HEK293 (cell line): ENCODE results near the gene TUBGCP6.

Experiments used
- ZNF416 ChIP-seq: fragments of 450-650 bp; formaldehyde crosslinking; IDR thresholded peaks from 2 replicates; pipeline ENCODE4 v1.5.1; 2016; ENCODE audit warnings: missing biosample characterization, missing genetic modification characterization
- ZNF473 ChIP-seq: fragments of 450-650 bp; formaldehyde crosslinking; IDR thresholded peaks from 2 replicates; pipeline ENCODE4 v1.5.1; 2017; ENCODE audit warnings: missing biosample characterization, missing genetic modification characterization
- TF ChIP-seq, protein P1 (sequence below): fragments of 450-650 bp; formaldehyde crosslinking; IDR thresholded peaks from 2 replicates; pipeline ENCODE4 v1.5.1; 2016; ENCODE audit warnings: missing biosample characterization, missing genetic modification characterization

DNA sequence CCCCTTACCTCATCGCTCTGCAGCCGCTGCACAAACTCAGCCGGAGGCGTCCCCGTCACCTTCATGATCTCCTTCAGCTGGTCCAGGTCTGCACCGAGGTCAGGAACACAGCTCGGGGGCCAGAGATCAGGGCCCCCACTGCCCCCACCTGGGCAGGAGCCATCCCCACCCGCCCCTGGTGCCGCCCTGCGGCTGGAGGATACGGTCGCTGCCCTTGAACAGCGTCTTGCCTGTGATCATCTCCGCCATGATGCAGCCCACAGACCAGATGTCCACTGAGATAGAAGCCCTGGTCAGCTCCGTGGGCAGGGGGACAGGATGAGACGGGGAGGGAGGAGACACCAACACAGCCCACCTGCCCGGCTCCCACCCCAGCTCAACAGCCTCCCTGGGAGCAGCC lies 10.8 kb upstream of the TUBGCP6 start:
- TF ChIP-seq, protein P1, sequence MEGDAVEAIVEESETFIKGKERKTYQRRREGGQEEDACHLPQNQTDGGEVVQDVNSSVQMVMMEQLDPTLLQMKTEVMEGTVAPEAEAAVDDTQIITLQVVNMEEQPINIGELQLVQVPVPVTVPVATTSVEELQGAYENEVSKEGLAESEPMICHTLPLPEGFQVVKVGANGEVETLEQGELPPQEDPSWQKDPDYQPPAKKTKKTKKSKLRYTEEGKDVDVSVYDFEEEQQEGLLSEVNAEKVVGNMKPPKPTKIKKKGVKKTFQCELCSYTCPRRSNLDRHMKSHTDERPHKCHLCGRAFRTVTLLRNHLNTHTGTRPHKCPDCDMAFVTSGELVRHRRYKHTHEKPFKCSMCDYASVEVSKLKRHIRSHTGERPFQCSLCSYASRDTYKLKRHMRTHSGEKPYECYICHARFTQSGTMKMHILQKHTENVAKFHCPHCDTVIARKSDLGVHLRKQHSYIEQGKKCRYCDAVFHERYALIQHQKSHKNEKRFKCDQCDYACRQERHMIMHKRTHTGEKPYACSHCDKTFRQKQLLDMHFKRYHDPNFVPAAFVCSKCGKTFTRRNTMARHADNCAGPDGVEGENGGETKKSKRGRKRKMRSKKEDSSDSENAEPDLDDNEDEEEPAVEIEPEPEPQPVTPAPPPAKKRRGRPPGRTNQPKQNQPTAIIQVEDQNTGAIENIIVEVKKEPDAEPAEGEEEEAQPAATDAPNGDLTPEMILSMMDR (tag by site-specific recombination), result no peak
- no peak for TF ChIP-seq ZNF416 (tag by site-specific recombination)
- no peak for TF ChIP-seq ZNF473 (tag by site-specific recombination)
